SK-N-MC (cell line): ENCODE measurements around the gene ABCB8.

Source experiments
- DNase-seq: peaks from one replicate; pipeline ENCODE4 v3.0.0-alpha.2; 2011; ENCODE audit warnings: low read depth, low spot score
- H3K27ac ChIP-seq: fragments of 200-600 bp; sonication (generic); 2 replicates; pipeline ENCODE4 v1.5.1; 2016; ENCODE audit warnings: mixed run types
- H3K36me3 ChIP-seq: fragments of 200-600 bp; sonication (generic); 2 replicates; pipeline ENCODE4 v1.6.1; 2017; ENCODE audit warnings: antibody characterized with exemption, low read length, mixed read lengths; ENCODE audit not compliant: insufficient read depth
- H3K4me3 ChIP-seq: fragments of 200-600 bp; sonication (generic); 2 replicates; pipeline ENCODE4 v1.5.1; 2016
- H3K9ac ChIP-seq: fragments of 200-600 bp; sonication (generic); 2 replicates; pipeline ENCODE4 v1.8.0; 2017; ENCODE audit warnings: mixed run types, mixed read lengths; ENCODE audit not compliant: insufficient read length
- H3K9me3 ChIP-seq: fragments of 200-600 bp; sonication (generic); 2 replicates; pipeline ENCODE4 v1.6.1; 2017; ENCODE audit warnings: low read depth, mild to moderate bottlenecking, antibody characterized with exemption, low read length, moderate library complexity, mixed read lengths
- EZH2 ChIP-seq: fragments of 200-600 bp; sonication (generic); IDR thresholded peaks from one replicate; pipeline ENCODE4 v1.6.1; 2017; ENCODE audit warnings: antibody characterized with exemption
- FOXP2 ChIP-seq: optimal IDR thresholded peaks from 2 replicates; pipeline ENCODE3; 2011; ENCODE audit warnings: mild to moderate bottlenecking, moderate library complexity; ENCODE audit not compliant: insufficient read depth; ENCODE audit errors: extremely low read length, control extremely low read depth
- POLR2AphosphoS5 ChIP-seq: IDR thresholded peaks from 2 replicates; pipeline ENCODE4 v1.6.1; 2012; ENCODE audit warnings: mild to moderate bottlenecking, low read depth, low read length, borderline replicate concordance

ABCB8 gene

DNA sequence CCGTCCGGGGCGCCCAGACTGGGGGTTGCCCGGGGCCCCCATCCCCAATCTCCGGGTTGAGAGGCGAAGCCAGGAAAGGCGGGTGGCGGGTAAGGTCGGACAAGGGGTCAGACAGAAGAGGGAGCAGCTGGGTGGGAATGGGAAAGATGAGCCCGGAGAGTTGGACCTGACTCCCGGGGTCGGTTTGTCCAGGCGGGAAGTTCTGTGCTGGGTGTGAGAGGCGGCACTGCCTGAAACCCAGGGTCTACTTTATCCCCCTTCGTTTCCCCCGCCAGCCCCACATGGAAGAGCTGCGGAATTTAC, 31.8 kb downstream of the ABCB8 start:
- no peaks in the 10 kb centered on the region for H3K9me3 ChIP-seq
- no peak for DNase-seq
- H3K27ac ChIP-seq, result no peak overlapping the region
- H3K9ac ChIP-seq, result peak overlapping the region; percentile 73
- peak overlapping the region; percentile 94 for H3K4me3 ChIP-seq
- TF ChIP-seq POLR2AphosphoS5 (no peak), FOXP2 (no peak), EZH2 (no peak)
- peaks cover 13% of the 10 kb centered on the region; the same call in 1 of the 2 replicates for H3K36me3 ChIP-seq

DNA sequence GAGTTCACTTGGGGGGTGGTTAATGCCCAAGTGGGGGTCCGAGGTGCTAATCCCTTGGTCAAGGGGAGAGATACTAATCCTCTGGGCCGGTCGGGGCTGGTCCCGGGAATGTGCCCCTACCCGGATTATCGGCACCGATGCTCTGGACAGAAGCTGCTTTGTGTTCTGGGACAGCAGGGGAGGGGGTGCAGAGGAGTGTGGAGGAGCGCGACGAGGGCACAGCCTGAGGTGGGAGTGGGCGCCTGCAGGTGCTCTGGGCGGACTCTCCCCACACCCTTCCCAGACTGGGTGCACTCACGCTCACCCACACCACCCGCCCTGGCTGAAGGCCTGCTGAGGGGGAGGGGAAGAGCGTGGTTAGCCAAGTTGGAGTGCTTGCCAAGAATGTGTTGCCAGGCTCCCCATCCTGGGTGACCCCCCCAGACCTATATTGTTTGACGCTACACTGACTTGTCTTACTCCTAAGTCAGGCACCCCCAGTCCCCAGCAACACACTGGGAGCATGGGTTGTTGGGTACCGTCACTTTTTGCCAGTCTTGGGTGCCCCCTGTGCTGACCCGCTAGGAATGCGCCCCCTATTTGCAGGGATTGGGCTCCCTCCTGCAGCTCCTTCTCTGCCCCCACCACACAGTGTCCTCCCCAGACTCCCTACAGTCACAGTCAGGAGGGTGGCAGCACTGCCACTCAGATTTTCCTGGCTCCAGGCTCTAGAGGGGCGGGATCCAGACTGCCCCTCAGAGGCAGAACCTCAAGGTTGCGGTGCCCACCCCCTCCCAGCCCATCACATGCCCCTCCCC, 32.4 kb downstream of the ABCB8 start:
- Histone ChIP-seq H3K4me3 (peak overlapping the region; percentile 94), H3K27ac (no peak overlapping the region), H3K9me3 (no peaks in the 10 kb centered on the region), H3K9ac (peak overlapping the region; percentile 73), H3K36me3 (peaks cover 18% of the 10 kb centered on the region; the same call in 1 of the 2 replicates)
- TF ChIP-seq POLR2AphosphoS5, result no peak
- TF ChIP-seq FOXP2, result no peak
- TF ChIP-seq EZH2, result no peak
- no peak for DNase-seq

GRCh38 chr7:151061213-151062110, 33.2 kb downstream of the ABCB8 start:
- Histone ChIP-seq H3K27ac (peak overlapping the region; percentile 74), H3K9me3 (no peaks in the 10 kb centered on the region), H3K9ac (no peak overlapping the region), H3K36me3 (peaks cover 18% of the 10 kb centered on the region; the same call in 1 of the 2 replicates), H3K4me3 (peak overlapping the region; percentile 94)
- TF ChIP-seq POLR2AphosphoS5 (peak; percentile 62; the same call in 1 of the 2 replicates), EZH2 (no peak), FOXP2 (no peak)
- DNase-seq, result no peak

- Histone ChIP-seq H3K36me3 (peaks cover 18% of the 10 kb centered on the region; the same call in 1 of the 2 replicates), H3K4me3 (no peak overlapping the region), H3K27ac (no peak overlapping the region), H3K9me3 (no peaks in the 10 kb centered on the region), H3K9ac (no peak overlapping the region)
- TF ChIP-seq POLR2AphosphoS5, result peak; percentile 50; the same call in 1 of the 2 replicates
- TF ChIP-seq EZH2, result no peak
- TF ChIP-seq FOXP2, result no peak
- no peak for DNase-seq
Observed at GRCh38 chr7:151062111-151062398, 33.8 kb downstream of the ABCB8 start.

- Histone ChIP-seq H3K27ac (no peak overlapping the region), H3K4me3 (no peak overlapping the region), H3K9ac (no peak overlapping the region), H3K36me3 (peaks cover 23% of the 10 kb centered on the region; the same call in 1 of the 2 replicates), H3K9me3 (no peaks in the 10 kb centered on the region)
- no peak for DNase-seq
- TF ChIP-seq POLR2AphosphoS5, result 0 out of 2 replicates have a peak, but pooled peaks have one; percentile 37
- no peak for TF ChIP-seq EZH2
Observed at GRCh38 chr7:151062399-151063211, 34.4 kb downstream of the ABCB8 start.

- no peaks in the 10 kb centered on the region for H3K9me3 ChIP-seq
- H3K4me3 ChIP-seq, result no peak overlapping the region
- peaks cover 29% of the 10 kb centered on the region; the same call in 1 of the 2 replicates for H3K36me3 ChIP-seq
- H3K9ac ChIP-seq, result no peak overlapping the region
- TF ChIP-seq POLR2AphosphoS5 (no peak), EZH2 (no peak), FOXP2 (no peak)
- DNase-seq, result no peak
- no peak overlapping the region for H3K27ac ChIP-seq
Observed at GRCh38 chr7:151063212-151063561, 34.9 kb downstream of the ABCB8 start.

DNA sequence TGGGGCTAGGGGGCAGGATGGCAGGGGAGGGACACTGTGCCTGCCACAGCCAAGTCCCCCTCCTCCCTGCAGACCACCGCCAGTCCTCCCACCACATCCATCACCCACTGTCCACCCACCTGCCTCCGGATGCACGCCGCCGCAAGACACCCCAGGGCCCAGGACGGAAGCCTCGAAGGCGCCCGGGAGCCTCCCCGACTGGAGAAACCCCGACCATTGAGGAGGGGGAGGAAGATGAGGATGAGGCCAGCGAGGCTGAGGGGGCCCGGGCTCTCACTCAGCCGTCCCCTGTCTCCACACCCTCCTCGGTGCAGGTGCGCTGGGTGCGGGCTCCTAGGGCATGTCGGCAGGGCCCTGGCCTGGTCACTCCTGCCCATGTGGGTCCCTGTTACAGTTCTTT, 36.2 kb downstream of the ABCB8 start:
- H3K27ac ChIP-seq, result no peak overlapping the region
- TF ChIP-seq POLR2AphosphoS5 (no peak), EZH2 (no peak), FOXP2 (no peak)
- DNase-seq, result no peak
- no peak overlapping the region for H3K4me3 ChIP-seq
- peaks cover 37% of the 10 kb centered on the region; the same call in 1 of the 2 replicates for H3K36me3 ChIP-seq
- H3K9me3 ChIP-seq, result no peaks in the 10 kb centered on the region
- no peak overlapping the region for H3K9ac ChIP-seq

- DNase-seq, result no peak
- no peak overlapping the region for H3K4me3 ChIP-seq
- H3K27ac ChIP-seq, result no peak overlapping the region
- H3K9me3 ChIP-seq, result no peaks in the 10 kb centered on the region
- H3K9ac ChIP-seq, result no peak overlapping the region
- no peak for TF ChIP-seq POLR2AphosphoS5
- TF ChIP-seq FOXP2, result no peak
- no peak for TF ChIP-seq EZH2
- H3K36me3 ChIP-seq, result peaks cover 42% of the 10 kb centered on the region; the same call in 1 of the 2 replicates
Observed at GRCh38 chr7:151064993-151065392, 36.7 kb downstream of the ABCB8 start.
